Upper lobe of left lung (tissue), 6 donors: ENCODE data around the gene PATE1. TPM values are rescaled to one million over a fixed set of nuclear protein-coding genes. Genes with fewer than 3 reads are reported as not detected.

Experiments used
- ATAC-seq, 2 donors: fragments of 200-7000 bp; cut with Tn5 transposase; one replicate each; pipeline ENCODE4 v1.9.1; 2022; ENCODE audit warnings: mild to moderate bottlenecking in 2 of 2, moderate library complexity in 2 of 2; ENCODE audit not compliant: low FRiP score in 2 of 2
- DNase-seq, 2 donors: peaks; one replicate each; pipeline ENCODE4 v3.0.0-alpha.2; 2019 to 2020
- H3K27ac ChIP-seq, 4 donors: fragments of 200-600 bp; sonication (generic); one replicate each; pipeline ENCODE4 v1.5.1; 2016 to 2019
- H3K27me3 ChIP-seq, 4 donors: fragments of 200-600 bp; sonication (generic); one replicate each; pipeline ENCODE4 v1.5.1; 2017 to 2019
- H3K36me3 ChIP-seq, 4 donors: fragments of 200-600 bp; sonication (generic); one replicate each; pipeline ENCODE4 v1.5.1; 2016 to 2019
- H3K4me1 ChIP-seq, 4 donors: fragments of 200-600 bp; sonication (generic); one replicate each; pipeline ENCODE4 v1.5.1; 2018 to 2019
- H3K4me3 ChIP-seq, 4 donors: fragments of 200-600 bp; sonication (generic); one replicate each; pipeline ENCODE4 v1.5.1; 2017 to 2019; ENCODE audit warnings: mild to moderate bottlenecking in 2 of 4, moderate library complexity in 1 of 4
- H3K9me3 ChIP-seq, 4 donors: fragments of 200-600 bp; sonication (generic); one replicate each; pipeline ENCODE4 v1.5.1; 2018 to 2019
- EP300 ChIP-seq, 4 donors: sonication (generic); formaldehyde crosslinking; IDR thresholded peaks; one replicate each; pipeline ENCODE4 v1.5.1; 2017; ENCODE audit warnings: antibody characterized with exemption in 4 of 4, control low read depth in 2 of 4
- POLR2A ChIP-seq, 4 donors: fragments of 450-650 bp; IDR thresholded peaks; one replicate each; pipeline ENCODE4 v1.5.1; 2016 to 2017; ENCODE audit warnings: antibody characterized with exemption in 4 of 4, mild to moderate bottlenecking in 2 of 4
- POLR2AphosphoS5 ChIP-seq, 2 donors: sonication (generic); formaldehyde crosslinking; IDR thresholded peaks; one replicate each; pipeline ENCODE4 v1.5.1; 2017; ENCODE audit warnings: antibody characterized with exemption in 2 of 2
- WGBS, 2 donors: methylation state at CpG; one replicate each; pipeline ENCODE4 v1.1.5; 2017 to 2018; 5-methylcytosine and 5-hydroxymethylcytosine counted together
- total RNA-seq, 6 donors: library from RNA; depleted of rRNA in 4 of 6; stranded (reverse); fragments of >200 nt in 4 of 6; gene quantifications; one replicate each; pipeline versions ENCODE4 v1.1.0 to v1.2.1, GENCODE V29; 2016 to 2021
- TF ChIP-seq, protein P1 (sequence below), 6 experiments: fragments of 450-650 bp in 4 of 6; fragments of 200-600 bp in 2 of 6; sonication (generic) in 2 of 6; IDR thresholded peaks; one replicate each; pipeline ENCODE4 v1.5.1; 2016 to 2019; ENCODE audit warnings: antibody characterized with exemption in 6 of 6
- donor health status: DM: no; HTN: no; CAD: no; lungs with moderate emphysema.
- donor health status: DM: no; HTN: yes; CAD: no; lungs with severe emphysema.

The PATE1 gene
- total RNA-seq, 6 donors from 2014 or later = not detected

DNA sequence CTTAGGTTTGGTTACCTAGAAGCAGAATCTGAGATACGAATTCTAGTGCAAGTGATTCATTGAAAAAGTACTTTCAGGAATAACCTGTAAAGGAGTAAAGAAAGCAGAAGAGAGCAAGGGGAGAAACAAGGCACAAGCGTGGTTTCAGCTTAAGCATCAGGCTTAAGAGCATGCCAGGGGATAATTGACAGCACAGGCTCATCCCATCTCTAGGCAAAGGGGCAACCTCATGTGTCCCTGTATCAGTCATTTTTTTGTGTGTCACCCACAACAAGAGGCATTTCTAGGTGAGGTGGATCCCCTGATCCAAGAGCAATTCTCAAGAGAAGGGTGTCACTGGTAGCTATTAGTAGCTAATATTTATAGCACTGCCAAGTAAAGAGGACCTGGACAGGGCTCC, 24.5 kb downstream of the PATE1 start:
- no peak overlapping the region for H3K4me3 ChIP-seq
- no peak overlapping the region for H3K27ac ChIP-seq
- TF ChIP-seq, protein P1, sequence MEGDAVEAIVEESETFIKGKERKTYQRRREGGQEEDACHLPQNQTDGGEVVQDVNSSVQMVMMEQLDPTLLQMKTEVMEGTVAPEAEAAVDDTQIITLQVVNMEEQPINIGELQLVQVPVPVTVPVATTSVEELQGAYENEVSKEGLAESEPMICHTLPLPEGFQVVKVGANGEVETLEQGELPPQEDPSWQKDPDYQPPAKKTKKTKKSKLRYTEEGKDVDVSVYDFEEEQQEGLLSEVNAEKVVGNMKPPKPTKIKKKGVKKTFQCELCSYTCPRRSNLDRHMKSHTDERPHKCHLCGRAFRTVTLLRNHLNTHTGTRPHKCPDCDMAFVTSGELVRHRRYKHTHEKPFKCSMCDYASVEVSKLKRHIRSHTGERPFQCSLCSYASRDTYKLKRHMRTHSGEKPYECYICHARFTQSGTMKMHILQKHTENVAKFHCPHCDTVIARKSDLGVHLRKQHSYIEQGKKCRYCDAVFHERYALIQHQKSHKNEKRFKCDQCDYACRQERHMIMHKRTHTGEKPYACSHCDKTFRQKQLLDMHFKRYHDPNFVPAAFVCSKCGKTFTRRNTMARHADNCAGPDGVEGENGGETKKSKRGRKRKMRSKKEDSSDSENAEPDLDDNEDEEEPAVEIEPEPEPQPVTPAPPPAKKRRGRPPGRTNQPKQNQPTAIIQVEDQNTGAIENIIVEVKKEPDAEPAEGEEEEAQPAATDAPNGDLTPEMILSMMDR (IDR thresholded peaks at IDR 0.05) = no peak
- TF ChIP-seq EP300 (IDR thresholded peaks at IDR 0.05) (no peak), POLR2AphosphoS5 (IDR thresholded peaks at IDR 0.05) (no peak), POLR2A (IDR thresholded peaks at IDR 0.05) (no peak)
- H3K36me3 ChIP-seq = no peaks in the 10 kb centered on the region
- H3K4me1 ChIP-seq = peaks cover 0 to 9% (median 4%) of the 10 kb centered on the region in 4 donors
- DNase-seq (no peak), ATAC-seq (no peak)
- H3K27me3 ChIP-seq = no peaks in the 10 kb centered on the region
- 81 to 88% methylated on average over 2 of the region's 2 CpGs for WGBS, 2 donors
- H3K9me3 ChIP-seq = no peaks in the 10 kb centered on the region

DNA sequence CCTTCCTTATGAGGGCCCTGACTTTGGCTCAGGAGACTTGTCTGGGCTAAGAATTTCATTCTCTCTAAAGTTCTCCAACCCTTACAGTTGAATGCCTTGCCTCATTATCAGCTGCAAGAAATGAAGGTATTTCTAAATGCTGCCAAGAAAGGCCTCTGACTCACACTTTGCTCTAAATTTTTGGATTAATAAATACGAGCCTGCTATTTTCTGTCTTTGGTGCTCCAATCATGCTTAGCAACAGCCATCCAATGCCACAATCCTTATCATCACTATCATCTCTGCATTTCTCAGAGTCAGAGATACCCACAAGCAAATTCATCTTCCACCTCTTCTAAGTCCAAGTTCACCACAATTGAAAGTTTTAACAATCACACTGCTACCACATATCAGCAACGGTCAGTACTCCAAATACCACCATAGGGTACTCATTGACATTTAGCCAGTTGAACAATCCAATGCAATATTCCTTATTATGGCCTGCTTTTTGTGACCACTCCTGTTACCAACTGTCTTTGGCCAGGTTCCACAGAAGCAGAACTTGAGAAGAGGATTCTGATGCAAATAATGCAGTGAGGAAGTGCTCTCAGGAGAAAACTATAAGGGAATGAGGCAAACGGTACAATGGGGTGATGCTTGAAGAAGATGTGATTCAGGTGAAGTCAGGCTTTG, 26.9 kb downstream of the PATE1 start:
- H3K9me3 ChIP-seq = no peaks in the 10 kb centered on the region
- DNase-seq (no peak), ATAC-seq (peak in 1 of 2 donors; percentile 76)
- H3K27me3 ChIP-seq = no peaks in the 10 kb centered on the region
- no peak for TF ChIP-seq EP300 (IDR thresholded peaks at IDR 0.05)
- H3K36me3 ChIP-seq = no peaks in the 10 kb centered on the region
- peaks cover 0 to 7% (median 2%) of the 10 kb centered on the region in 4 donors for H3K4me1 ChIP-seq
- no peak overlapping the region for H3K27ac ChIP-seq
- 55 to 58% methylated on average over 3 of the region's 3 CpGs for WGBS, 2 donors
- H3K4me3 ChIP-seq = no peak overlapping the region

DNA sequence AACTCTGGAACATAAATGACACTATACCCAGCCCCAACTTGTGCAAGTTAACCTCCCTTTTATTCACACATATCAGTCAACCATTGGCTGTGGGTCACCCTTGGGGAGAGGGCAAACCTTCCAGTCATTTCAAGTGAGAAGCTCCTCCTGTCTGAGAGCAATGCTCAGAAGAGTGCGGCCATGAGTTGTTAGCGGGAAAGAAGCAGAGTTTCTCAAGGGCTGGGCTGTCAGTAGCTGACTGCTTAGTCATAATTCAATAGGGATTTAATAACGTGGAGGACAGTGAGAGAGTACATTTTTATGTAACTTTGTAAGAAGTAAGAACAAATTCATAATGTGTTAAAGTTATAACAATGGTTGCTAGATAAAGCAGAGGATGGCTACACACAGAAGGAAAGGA, 27.4 kb downstream of the PATE1 start:
- peaks cover 0 to 2% (median 0%) of the 10 kb centered on the region in 4 donors for H3K4me1 ChIP-seq
- no peaks in the 10 kb centered on the region for H3K36me3 ChIP-seq
- ATAC-seq = peak in 1 of 2 donors; percentile 84
- H3K27ac ChIP-seq = no peak overlapping the region
- no peak overlapping the region for H3K4me3 ChIP-seq
- TF ChIP-seq EP300 (IDR thresholded peaks at IDR 0.05) = no peak
- TF ChIP-seq, protein P1 (IDR thresholded peaks at IDR 0.05) = no peak
- TF ChIP-seq POLR2A (IDR thresholded peaks at IDR 0.05) = no peak
- no peak for TF ChIP-seq POLR2AphosphoS5 (IDR thresholded peaks at IDR 0.05)
- 73 to 74% methylated on average over 3 of the region's 3 CpGs for WGBS, 2 donors
- no peak for DNase-seq
- no peaks in the 10 kb centered on the region for H3K27me3 ChIP-seq
- no peaks in the 10 kb centered on the region for H3K9me3 ChIP-seq

DNA sequence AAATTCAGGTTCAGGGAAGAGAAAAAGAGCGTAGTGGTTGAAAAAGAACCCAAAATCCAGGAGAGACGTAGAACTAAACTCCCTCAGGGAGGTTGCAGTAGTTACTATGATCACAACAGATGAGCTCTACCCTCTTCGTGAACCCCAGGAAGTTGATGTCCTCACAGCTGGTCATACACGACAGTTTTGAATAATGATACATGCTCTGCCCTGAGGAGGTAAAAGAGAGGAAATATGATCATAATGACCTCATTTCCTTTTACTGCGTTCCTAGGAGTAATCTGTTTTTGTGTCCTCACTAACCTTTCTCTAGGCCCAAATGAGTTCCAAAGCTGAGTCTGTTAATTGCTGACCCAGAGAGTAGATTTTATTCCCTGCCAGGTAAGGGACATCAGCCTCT, 31.2 kb downstream of the PATE1 start:
- WGBS, 2 donors = 55 to 61% methylated on average over 5 of the region's 5 CpGs
- ATAC-seq = peak in 1 of 2 donors; percentile 58
- no peaks in the 10 kb centered on the region for H3K27me3 ChIP-seq

DNA sequence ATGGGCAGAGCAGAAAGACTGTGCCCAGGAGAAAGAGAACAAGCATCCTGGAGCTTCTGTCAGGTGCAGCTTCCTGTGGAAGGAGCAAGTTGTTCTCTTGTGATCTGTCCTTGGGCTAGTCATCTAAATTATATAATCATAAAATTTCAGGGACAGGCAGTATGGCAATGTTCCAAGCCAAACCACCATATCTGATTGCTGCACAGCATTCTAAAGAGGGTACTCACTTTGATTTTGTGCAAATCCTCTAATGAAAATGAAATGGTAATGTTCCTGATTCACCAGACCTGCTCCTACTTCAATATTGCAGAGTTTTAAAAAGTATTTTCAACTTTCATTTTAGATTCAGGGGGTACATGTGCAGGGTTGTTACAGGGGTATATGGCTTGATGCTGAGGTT, 32.6 kb downstream of the PATE1 start, which contains the start of gene PATE2:
TSS of gene PATE2 (minus strand) at position 101 of the 400 bp plus-strand sequence. CDS start at position 46, 55 bp downstream.
- TF ChIP-seq POLR2AphosphoS5 (IDR thresholded peaks at IDR 0.05) (no peak), EP300 (IDR thresholded peaks at IDR 0.05) (no peak)
- TF ChIP-seq, protein P1 (IDR thresholded peaks at IDR 0.05) = no peak
- H3K36me3 ChIP-seq = no peaks in the 10 kb centered on the region
- DNase-seq = no peak
- no peak for ATAC-seq
- H3K4me3 ChIP-seq = no peak within 1 kb of the TSS
- no peaks in the 10 kb centered on the region for H3K4me1 ChIP-seq
- H3K27ac ChIP-seq = no peak within 1 kb of the TSS
- no peaks in the 10 kb centered on the region for H3K9me3 ChIP-seq
- no peaks in the 10 kb centered on the region for H3K27me3 ChIP-seq

More for the DNA sequence above, 31.2 kb downstream of the PATE1 start:
- Histone ChIP-seq H3K4me1 (no peaks in the 10 kb centered on the region), H3K27ac (no peak overlapping the region), H3K4me3 (no peak overlapping the region), H3K36me3 (no peaks in the 10 kb centered on the region), H3K9me3 (no peaks in the 10 kb centered on the region)
- no peak for DNase-seq
- no peak for TF ChIP-seq POLR2AphosphoS5 (IDR thresholded peaks at IDR 0.05)
- TF ChIP-seq, protein P1 (IDR thresholded peaks at IDR 0.05) = no peak
- TF ChIP-seq POLR2A (IDR thresholded peaks at IDR 0.05) = no peak
- TF ChIP-seq EP300 (IDR thresholded peaks at IDR 0.05) = no peak
